Activated T-helper 1 cell treated with Interleukin-2 at 50 U/mL for 16 hours (primary cell): ENCODE data around the gene ZNF775.
"Not testable (repeated sequence)": the region's sequence is repeated elsewhere in the genome, so short reads cannot be mapped to it uniquely, and the experiment has no call there.

Experiments
- DNase-seq: peaks from one replicate; pipeline ENCODE4 v3.0.0-alpha.2; 2020; ENCODE audit warnings: low read depth

The ZNF775 gene

GRCh38 chr7:150382123-150382843 lies 3.2 kb downstream of the ZNF775 start:
- no peak for DNase-seq

GRCh38 chr7:150382844-150383225 lies 3.7 kb downstream of the ZNF775 start:
- DNase-seq, result no peak

GRCh38 chr7:150383710-150384397 lies 4.7 kb downstream of the ZNF775 start:
- DNase-seq, result no peak

- no peak for DNase-seq
Measured at GRCh38 chr7:150384406-150385301, 5.5 kb downstream of the ZNF775 start.

- DNase-seq, result no peak
Measured at GRCh38 chr7:150385302-150385723, 6.2 kb downstream of the ZNF775 start.

GRCh38 chr7:150385884-150386283 lies 6.8 kb downstream of the ZNF775 start:
- DNase-seq, result not testable (repeated sequence)

GRCh38 chr7:150388306-150388705 lies 9.2 kb downstream of the ZNF775 start:
- no peak for DNase-seq

GRCh38 chr7:150388709-150389531 lies 9.8 kb downstream of the ZNF775 start:
- no peak for DNase-seq

GRCh38 chr7:150389532-150389816 lies 10.3 kb downstream of the ZNF775 start:
- no peak for DNase-seq

- DNase-seq, result no peak
Measured at GRCh38 chr7:150390205-150390604, 11.1 kb downstream of the ZNF775 start.

GRCh38 chr7:150393325-150393724 lies 14.2 kb downstream of the ZNF775 start:
- no peak for DNase-seq

- DNase-seq, result no peak
Measured at GRCh38 chr7:150396426-150396825, 17.3 kb downstream of the ZNF775 start.

- no peak for DNase-seq
Measured at GRCh38 chr7:150396851-150397260, 17.7 kb downstream of the ZNF775 start.

- no peak for DNase-seq
Measured at GRCh38 chr7:150397346-150398107, 18.4 kb downstream of the ZNF775 start.

- DNase-seq, result no peak
Measured at GRCh38 chr7:150398108-150398964, 19.2 kb downstream of the ZNF775 start.

- no peak for DNase-seq
Measured at GRCh38 chr7:150398965-150399320, 19.8 kb downstream of the ZNF775 start.

- no peak for DNase-seq
Measured at GRCh38 chr7:150399421-150400007, 20.4 kb downstream of the ZNF775 start.

GRCh38 chr7:150400008-150400787 lies 21.1 kb downstream of the ZNF775 start:
- DNase-seq, result no peak

GRCh38 chr7:150400788-150401423 lies 21.8 kb downstream of the ZNF775 start:
- DNase-seq, result no peak
